HEK293 (cell line): ENCODE data around the gene CCDC122.

Source experiments
- CTCF ChIA-PET: fragments of 350-600 bp; formaldehyde crosslinking; extraction: SDS; loops from one replicate; lab custom pipeline; 2021; ENCODE audit warnings: antibody characterized with exemption; lab: Yijun Ruan, JAX
- POLR2A ChIA-PET: fragments of 300-600 bp; formaldehyde crosslinking; extraction: SDS; loops from one replicate; lab custom pipeline; 2020; ENCODE audit warnings: antibody characterized with exemption, inconsistent platforms; lab: Yijun Ruan, JAX
- H3K27ac ChIP-seq: fragments of 200-500 bp; sonication (Bioruptor generic); 2 replicates; pipeline ENCODE4 v1.5.1; 2014; ENCODE audit warnings: low read depth, low read length, control low read depth, inconsistent platforms; ENCODE audit errors: extremely low read depth
- H3K36me3 ChIP-seq, 2 experiments: fragments of 200-500 bp in 1 of 2; sonication (Bioruptor generic) in 1 of 2; 1 replicate in 1 of 2; 2 replicates in 1 of 2; pipeline ENCODE4 v1.5.1; 2014 to 2017; ENCODE audit warnings: inconsistent platforms in 2 of 2, low read length in 2 of 2; ENCODE audit not compliant: control insufficient read depth in 2 of 2, insufficient read depth in 1 of 2
- H3K4me1 ChIP-seq: fragments of 200-500 bp; sonication (Bioruptor generic); 2 replicates; pipeline ENCODE4 v1.5.1; 2014; ENCODE audit warnings: mild to moderate bottlenecking, low read length, inconsistent platforms; ENCODE audit not compliant: control insufficient read depth, insufficient read depth
- H3K4me3 ChIP-seq: 2 replicates; pipeline ENCODE4 v1.5.1; 2011; ENCODE audit warnings: low read depth, mild to moderate bottlenecking, control low read depth, low read length, moderate library complexity
- H3K9me3 ChIP-seq: fragments of 200-500 bp; sonication (Bioruptor generic); 2 replicates; pipeline ENCODE4 v1.5.1; 2014; ENCODE audit warnings: low read depth, low read length, inconsistent platforms; ENCODE audit not compliant: control insufficient read depth, insufficient read depth
- GLIS2 ChIP-seq: fragments of 450-650 bp; formaldehyde crosslinking; IDR thresholded peaks from 2 replicates; pipeline ENCODE4 v1.5.1; 2016; ENCODE audit warnings: missing biosample characterization, missing genetic modification characterization
- REPIN1 ChIP-seq: fragments of 450-650 bp; formaldehyde crosslinking; IDR thresholded peaks from 2 replicates; pipeline ENCODE4 v1.5.1; 2017; ENCODE audit warnings: missing biosample characterization, missing genetic modification characterization, low read depth
- ZFP69B ChIP-seq: fragments of 450-650 bp; formaldehyde crosslinking; IDR thresholded peaks from 2 replicates; pipeline ENCODE4 v1.5.1; 2016; ENCODE audit warnings: missing biosample characterization, missing genetic modification characterization
- ZIC2 ChIP-seq: fragments of 450-650 bp; formaldehyde crosslinking; IDR thresholded peaks from 2 replicates; pipeline ENCODE4 v1.5.1; 2016; ENCODE audit warnings: missing biosample characterization, missing genetic modification characterization
- ZNF175 ChIP-seq: fragments of 450-650 bp; formaldehyde crosslinking; IDR thresholded peaks from 2 replicates; pipeline ENCODE4 v1.5.1; 2016; ENCODE audit warnings: missing biosample characterization, missing genetic modification characterization
- ZNF214 ChIP-seq: fragments of 450-650 bp; formaldehyde crosslinking; IDR thresholded peaks from 2 replicates; pipeline ENCODE4 v1.5.1; 2017; ENCODE audit warnings: missing biosample characterization, mild to moderate bottlenecking, missing genetic modification characterization, borderline replicate concordance
- ZNF266 ChIP-seq: fragments of 450-650 bp; formaldehyde crosslinking; IDR thresholded peaks from 2 replicates; pipeline ENCODE4 v1.5.1; 2016; ENCODE audit warnings: missing biosample characterization, missing genetic modification characterization, low read depth
- ZNF354C ChIP-seq: fragments of 450-650 bp; formaldehyde crosslinking; IDR thresholded peaks from 2 replicates; pipeline ENCODE4 v1.5.1; 2016; ENCODE audit warnings: missing biosample characterization, missing genetic modification characterization, low read depth, borderline replicate concordance
- ZNF626 ChIP-seq: fragments of 450-650 bp; sonication (Bioruptor Pico); formaldehyde crosslinking; IDR thresholded peaks from 2 replicates; pipeline ENCODE4 v1.5.1; 2018; ENCODE audit warnings: missing biosample characterization, missing genetic modification characterization, inconsistent platforms
- ZNF629 ChIP-seq: fragments of 450-650 bp; formaldehyde crosslinking; IDR thresholded peaks from 2 replicates; pipeline ENCODE4 v1.5.1; 2017; ENCODE audit warnings: missing biosample characterization, missing genetic modification characterization
- ZNF660 ChIP-seq: fragments of 450-650 bp; IDR thresholded peaks from 2 replicates; pipeline ENCODE4 v1.5.1; 2018; ENCODE audit warnings: missing biosample characterization, mild to moderate bottlenecking, missing genetic modification characterization
- ZNF768 ChIP-seq: fragments of 450-650 bp; formaldehyde crosslinking; IDR thresholded peaks from 2 replicates; pipeline ENCODE4 v1.5.1; 2018; ENCODE audit warnings: missing biosample characterization, mild to moderate bottlenecking, missing genetic modification characterization
- TF ChIP-seq, protein P1 (sequence below): sonication (generic); formaldehyde crosslinking; IDR thresholded peaks from 2 replicates; pipeline ENCODE4 v1.8.1; 2022; ENCODE audit warnings: mild to moderate bottlenecking, moderate library complexity, missing genetic modification reagents
- TF ChIP-seq, protein P2 (sequence below): fragments of 450-650 bp; formaldehyde crosslinking; IDR thresholded peaks from 2 replicates; pipeline ENCODE4 v1.5.1; 2016; ENCODE audit warnings: missing biosample characterization, missing genetic modification characterization
- TF ChIP-seq, protein P3 (sequence below): fragments of 450-650 bp; formaldehyde crosslinking; IDR thresholded peaks from 2 replicates; pipeline ENCODE4 v1.5.1; 2016; ENCODE audit warnings: missing biosample characterization, missing genetic modification characterization

Gene CCDC122

DNA sequence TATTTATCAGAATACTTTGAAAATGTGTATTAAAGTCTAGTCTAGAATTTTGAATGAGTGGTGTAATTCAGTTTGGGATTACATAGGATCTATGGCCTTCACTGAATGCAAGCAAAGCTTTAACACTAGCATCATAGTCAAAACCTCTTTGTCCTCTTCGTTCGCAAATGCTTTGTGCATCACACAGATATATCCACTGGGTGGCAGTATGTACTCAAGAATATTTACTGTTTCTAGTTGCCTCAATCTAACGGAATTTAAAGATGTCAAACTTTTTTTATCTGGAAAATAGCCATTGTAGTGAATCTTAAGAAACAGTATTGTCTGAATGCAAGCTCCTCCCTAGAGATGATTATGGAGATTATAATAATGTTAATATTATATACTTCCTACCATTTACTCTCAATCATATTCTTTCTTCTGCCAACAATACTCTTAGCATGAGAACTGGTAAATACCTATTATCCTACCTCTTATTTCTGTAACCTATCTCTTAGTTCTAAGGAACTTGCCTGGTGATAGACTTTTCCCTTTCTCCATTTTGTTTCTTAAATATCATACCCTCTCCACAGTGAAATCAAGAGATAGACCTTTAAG is 26.0 kb upstream of the CCDC122 start (continued):
- TF ChIP-seq REPIN1 (tag by site-specific recombination): no peak
- no peak for TF ChIP-seq ZNF768 (tag by site-specific recombination)
- TF ChIP-seq ZNF214 (tag by site-specific recombination): no peak
- TF ChIP-seq, protein P1, sequence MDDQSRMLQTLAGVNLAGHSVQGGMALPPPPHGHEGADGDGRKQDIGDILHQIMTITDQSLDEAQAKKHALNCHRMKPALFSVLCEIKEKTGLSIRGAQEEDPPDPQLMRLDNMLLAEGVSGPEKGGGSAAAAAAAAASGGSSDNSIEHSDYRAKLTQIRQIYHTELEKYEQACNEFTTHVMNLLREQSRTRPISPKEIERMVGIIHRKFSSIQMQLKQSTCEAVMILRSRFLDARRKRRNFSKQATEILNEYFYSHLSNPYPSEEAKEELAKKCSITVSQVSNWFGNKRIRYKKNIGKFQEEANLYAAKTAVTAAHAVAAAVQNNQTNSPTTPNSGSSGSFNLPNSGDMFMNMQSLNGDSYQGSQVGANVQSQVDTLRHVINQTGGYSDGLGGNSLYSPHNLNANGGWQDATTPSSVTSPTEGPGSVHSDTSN: no peak
- TF ChIP-seq ZNF660 (tag by site-specific recombination): peak; percentile 57
- TF ChIP-seq, protein P2, sequence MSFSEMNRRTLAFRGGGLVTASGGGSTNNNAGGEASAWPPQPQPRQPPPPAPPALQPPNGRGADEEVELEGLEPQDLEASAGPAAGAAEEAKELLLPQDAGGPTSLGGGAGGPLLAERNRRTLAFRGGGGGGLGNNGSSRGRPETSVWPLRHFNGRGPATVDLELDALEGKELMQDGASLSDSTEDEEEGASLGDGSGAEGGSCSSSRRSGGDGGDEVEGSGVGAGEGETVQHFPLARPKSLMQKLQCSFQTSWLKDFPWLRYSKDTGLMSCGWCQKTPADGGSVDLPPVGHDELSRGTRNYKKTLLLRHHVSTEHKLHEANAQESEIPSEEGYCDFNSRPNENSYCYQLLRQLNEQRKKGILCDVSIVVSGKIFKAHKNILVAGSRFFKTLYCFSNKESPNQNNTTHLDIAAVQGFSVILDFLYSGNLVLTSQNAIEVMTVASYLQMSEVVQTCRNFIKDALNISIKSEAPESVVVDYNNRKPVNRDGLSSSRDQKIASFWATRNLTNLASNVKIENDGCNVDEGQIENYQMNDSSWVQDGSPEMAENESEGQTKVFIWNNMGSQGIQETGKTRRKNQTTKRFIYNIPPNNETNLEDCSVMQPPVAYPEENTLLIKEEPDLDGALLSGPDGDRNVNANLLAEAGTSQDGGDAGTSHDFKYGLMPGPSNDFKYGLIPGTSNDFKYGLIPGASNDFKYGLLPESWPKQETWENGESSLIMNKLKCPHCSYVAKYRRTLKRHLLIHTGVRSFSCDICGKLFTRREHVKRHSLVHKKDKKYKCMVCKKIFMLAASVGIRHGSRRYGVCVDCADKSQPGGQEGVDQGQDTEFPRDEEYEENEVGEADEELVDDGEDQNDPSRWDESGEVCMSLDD (tag by site-specific recombination): no peak

DNA sequence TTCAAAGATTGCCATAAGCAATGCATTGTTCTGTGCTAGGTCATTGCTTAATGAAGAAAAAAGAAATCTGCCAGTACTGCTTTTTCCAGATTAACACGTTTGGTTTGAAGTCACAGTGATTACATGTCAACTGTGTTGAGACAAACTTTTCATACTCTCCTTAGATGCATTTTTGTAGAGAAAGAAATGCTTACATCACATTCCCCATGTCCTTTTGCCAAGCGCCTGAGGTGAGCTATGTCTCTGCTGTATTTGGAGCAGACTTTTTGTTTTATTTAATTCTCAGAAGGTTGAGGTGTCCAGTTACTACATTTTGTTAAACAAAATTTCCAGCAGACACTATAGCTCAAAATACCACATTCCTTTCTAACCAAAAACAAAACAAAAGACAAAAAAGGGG is 16.4 kb upstream of the CCDC122 start:
- Histone ChIP-seq H3K9me3 (no peaks in the 10 kb centered on the region), H3K36me3 (no peaks in the 10 kb centered on the region), H3K27ac (no peak overlapping the region), H3K4me3 (no peak overlapping the region), H3K4me1 (no peaks in the 10 kb centered on the region)
- no peak for TF ChIP-seq ZNF354C (tag by site-specific recombination)
- no peak for TF ChIP-seq GLIS2 (tag by site-specific recombination)
- no peak for TF ChIP-seq ZNF266 (tag by site-specific recombination)
- no peak for TF ChIP-seq ZIC2 (tag by site-specific recombination)
- ChIA-PET POLR2A (no interaction called here), CTCF (interaction anchor here (0.7 to 4.0 kb wide), 2 partner anchors 9 to 12 kb away, joined by 3 to 16 read pairs; no protein-coding TSS in a partner anchor)

DNA sequence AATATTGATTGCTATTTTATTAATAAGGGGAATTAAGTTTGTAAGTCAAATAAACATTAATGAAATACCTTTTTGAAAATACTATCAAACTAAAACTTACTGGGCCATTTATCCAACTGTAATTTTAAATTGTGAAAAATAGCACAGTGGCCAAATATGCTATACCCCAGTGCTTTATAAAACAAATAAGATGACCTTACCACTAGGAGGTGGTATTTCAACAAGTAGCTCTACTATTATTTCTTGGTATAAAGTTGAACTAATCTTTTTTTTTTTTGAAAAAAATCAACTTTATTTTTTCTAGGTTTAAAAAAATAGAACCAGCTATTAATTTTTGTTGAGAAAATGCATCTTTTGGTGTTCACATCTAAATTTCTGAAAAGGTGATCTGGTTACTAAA is 14.9 kb upstream of the CCDC122 start:
- Histone ChIP-seq H3K36me3 (peaks cover 0 to 4% of the 10 kb centered on the region in 2 experiments; a peak in 1 of 3 replicates), H3K9me3 (no peaks in the 10 kb centered on the region), H3K27ac (no peak overlapping the region), H3K4me1 (no peaks in the 10 kb centered on the region), H3K4me3 (no peak overlapping the region)
- ChIA-PET CTCF (interaction anchor here (0.6 to 4.0 kb wide), 6 partner anchors 8 to 198 kb away, joined by 3 to 16 read pairs (median 4); no protein-coding TSS in a partner anchor), POLR2A (no interaction called here)
- TF ChIP-seq, protein P3, sequence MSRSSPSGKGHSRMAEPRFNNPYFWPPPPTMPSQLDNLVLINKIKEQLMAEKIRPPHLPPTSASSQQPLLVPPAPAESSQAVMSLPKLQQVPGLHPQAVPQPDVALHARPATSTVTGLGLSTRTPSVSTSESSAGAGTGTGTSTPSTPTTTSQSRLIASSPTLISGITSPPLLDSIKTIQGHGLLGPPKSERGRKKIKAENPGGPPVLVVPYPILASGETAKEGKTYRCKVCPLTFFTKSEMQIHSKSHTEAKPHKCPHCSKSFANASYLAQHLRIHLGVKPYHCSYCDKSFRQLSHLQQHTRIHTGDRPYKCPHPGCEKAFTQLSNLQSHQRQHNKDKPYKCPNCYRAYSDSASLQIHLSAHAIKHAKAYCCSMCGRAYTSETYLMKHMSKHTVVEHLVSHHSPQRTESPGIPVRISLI: 0 out of 2 replicates have a peak, but pooled peaks have one; percentile 27
- TF ChIP-seq ZNF626 (tag by site-specific recombination): no peak

DNA sequence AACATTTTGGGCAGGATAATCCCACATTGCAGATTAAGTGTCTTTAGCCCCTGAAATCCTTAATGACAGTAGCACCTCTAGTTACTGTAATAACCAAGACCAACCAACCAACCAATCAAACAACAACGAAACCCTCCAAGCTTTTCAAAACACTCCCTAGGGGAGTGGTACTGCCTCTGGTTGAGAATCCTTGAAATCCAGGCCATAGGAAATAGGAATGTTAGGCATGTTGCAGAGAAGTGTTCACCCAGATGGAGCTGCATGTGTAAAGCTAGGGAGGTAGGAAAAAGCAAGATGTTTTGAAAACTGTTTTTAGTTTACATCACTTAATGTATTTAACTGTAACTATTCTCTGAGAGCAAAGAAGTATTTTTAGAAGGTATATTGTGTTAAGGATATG is 4.7 kb upstream of the CCDC122 start:
- CTCF ChIA-PET: interaction anchor here (0.7 kb wide), 3 partner anchors 15 to 1298 kb away, joined by 3 to 4 read pairs (median 3); no protein-coding TSS in a partner anchor

More for the DNA sequence above, 4.7 kb upstream of the CCDC122 start:
- Histone ChIP-seq H3K36me3 (peaks cover 0 to 3% of the 10 kb centered on the region in 2 experiments; a peak in 1 of 3 replicates), H3K4me1 (no peaks in the 10 kb centered on the region), H3K4me3 (no peak overlapping the region), H3K9me3 (no peaks in the 10 kb centered on the region), H3K27ac (no peak overlapping the region)
- TF ChIP-seq ZFP69B (tag by site-specific recombination) (no peak), ZNF175 (tag by site-specific recombination) (no peak), ZNF629 (tag by site-specific recombination) (no peak)
- POLR2A ChIA-PET: no interaction called here
